ENCODE measurements around the gene HMSD.

HMSD gene

GRCh38 chr18:63956755-63957154 is 7.7 kb downstream of the HMSD start:
- DNase-seq (ENCODE audit: low read depth, low spot score) = no peak

- DNase-seq (ENCODE audit: low read depth, low spot score) = no peak
Measured at GRCh38 chr18:63960891-63961290, 11.8 kb downstream of the HMSD start.

GRCh38 chr18:63961435-63961980 is 12.4 kb downstream of the HMSD start:
- DNase-seq (ENCODE audit: low read depth, low spot score) = no peak

- DNase-seq (ENCODE audit: low read depth, low spot score) = no peak
Measured at GRCh38 chr18:63962137-63962536, 13.0 kb downstream of the HMSD start.

GRCh38 chr18:63963615-63964256 is 14.6 kb downstream of the HMSD start:
- DNase-seq (ENCODE audit: low read depth, low spot score) = no peak

- no peak for DNase-seq (ENCODE audit: low read depth, low spot score)
Measured at GRCh38 chr18:63964908-63965307, 15.8 kb downstream of the HMSD start.

- no peak for DNase-seq (ENCODE audit: low read depth, low spot score)
Measured at GRCh38 chr18:63965716-63966330, 16.7 kb downstream of the HMSD start.

GRCh38 chr18:63969942-63970808 is 21.1 kb downstream of the HMSD start, which contains the start of gene SERPINB8:
SERPINB8 (plus strand) TSS chr18:63970081; CDS start chr18:63978309, 8,228 bp downstream.
- DNase-seq (ENCODE audit: low read depth, low spot score) = peak; percentile 80

GRCh38 chr18:63970809-63971205 is 21.7 kb downstream of the HMSD start:
- no peak for DNase-seq (ENCODE audit: low read depth, low spot score)

- no peak for DNase-seq (ENCODE audit: low read depth, low spot score)
Measured at GRCh38 chr18:63971320-63972001, 22.4 kb downstream of the HMSD start.

GRCh38 chr18:63972002-63972376 is 22.9 kb downstream of the HMSD start:
- DNase-seq (ENCODE audit: low read depth, low spot score) = no peak

- DNase-seq (ENCODE audit: low read depth, low spot score) = no peak
Measured at GRCh38 chr18:63974991-63975390, 25.9 kb downstream of the HMSD start.

GRCh38 chr18:63975628-63976027 is 26.5 kb downstream of the HMSD start:
- DNase-seq (ENCODE audit: low read depth, low spot score) = no peak

GRCh38 chr18:63977040-63977439 is 27.9 kb downstream of the HMSD start:
- DNase-seq (ENCODE audit: low read depth, low spot score) = no peak

GRCh38 chr18:63979409-63979920 is 30.4 kb downstream of the HMSD start:
- no peak for DNase-seq (ENCODE audit: low read depth, low spot score)

GRCh38 chr18:63980027-63980426 is 30.9 kb downstream of the HMSD start:
- no peak for DNase-seq (ENCODE audit: low read depth, low spot score)

- no peak for DNase-seq (ENCODE audit: low read depth, low spot score)
Measured at GRCh38 chr18:63980896-63981460, 31.9 kb downstream of the HMSD start.

GRCh38 chr18:63981719-63982118 is 32.6 kb downstream of the HMSD start:
- DNase-seq (ENCODE audit: low read depth, low spot score) = no peak

GRCh38 chr18:63982361-63982760 is 33.3 kb downstream of the HMSD start:
- no peak for DNase-seq (ENCODE audit: low read depth, low spot score)

GRCh38 chr18:63986885-63987284 is 37.8 kb downstream of the HMSD start:
- DNase-seq (ENCODE audit: low read depth, low spot score) = no peak

GRCh38 chr18:63987743-63988142 is 38.6 kb downstream of the HMSD start:
- no peak for DNase-seq (ENCODE audit: low read depth, low spot score)
